Neutrophil (primary cell): ENCODE measurements around the gene ARG1.

Experiments used
- H3K27ac ChIP-seq: fragments of 200-600 bp; sonication (generic); 2 replicates; pipeline ENCODE4 v1.5.1; 2016; ENCODE audit warnings: mild to moderate bottlenecking, moderate library complexity
- H3K27me3 ChIP-seq: fragments of 200-600 bp; sonication (generic); 2 replicates; pipeline ENCODE4 v1.6.0; 2016; ENCODE audit warnings: mild to moderate bottlenecking
- H3K36me3 ChIP-seq: fragments of 200-600 bp; sonication (generic); 2 replicates; pipeline ENCODE4 v1.5.1; 2017
- H3K4me1 ChIP-seq, 2 experiments: fragments of 200-600 bp in 1 of 2; sonication (generic) in 1 of 2; 1 replicate in 1 of 2; 2 replicates in 1 of 2; pipeline versions ENCODE4 v1.5.1 to v1.6.1; 2013 to 2016; ENCODE audit warnings: low read depth in 1 of 2, low read length in 1 of 2, mild to moderate bottlenecking in 1 of 2, moderate library complexity in 1 of 2; ENCODE audit not compliant: control insufficient read depth in 1 of 2, insufficient read depth in 1 of 2
- H3K4me3 ChIP-seq, 2 experiments: fragments of 200-600 bp in 1 of 2; sonication (generic) in 1 of 2; 1 replicate in 1 of 2; 2 replicates in 1 of 2; pipeline ENCODE4 v1.5.1; 2013 to 2016; ENCODE audit warnings: low read depth in 1 of 2, low read length in 1 of 2, mild to moderate bottlenecking in 1 of 2, moderate library complexity in 1 of 2
- H3K9me3 ChIP-seq: fragments of 200-600 bp; sonication (generic); 2 replicates; pipeline ENCODE4 v1.5.1; 2016
- CTCF ChIP-seq: fragments of 200-600 bp; sonication (generic); IDR thresholded peaks from 2 replicates; pipeline ENCODE4 v1.5.1; 2016; ENCODE audit warnings: antibody characterized with exemption

The ARG1 gene

DNA sequence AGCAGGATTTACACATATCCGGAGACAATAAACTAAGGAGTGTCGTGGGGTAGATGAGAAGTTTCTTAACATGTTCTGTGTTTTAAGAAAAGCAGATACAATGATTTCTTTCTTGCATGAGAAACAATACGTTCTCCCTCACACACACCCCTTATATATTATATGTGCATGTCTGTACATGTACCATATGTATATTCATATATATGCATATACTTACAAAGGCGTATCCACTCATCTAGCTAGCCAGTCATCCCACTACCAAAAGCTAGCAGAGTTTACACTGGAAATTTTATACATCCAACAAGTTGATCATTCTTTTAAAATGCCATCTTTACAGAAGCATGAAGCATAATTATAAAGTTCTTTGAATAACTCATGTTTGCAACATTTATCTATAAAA, 14.9 kb downstream of the ARG1 start:
- Histone ChIP-seq H3K27me3 (no peaks in the 10 kb centered on the region), H3K27ac (no peak overlapping the region), H3K4me3 (no peak overlapping the region), H3K36me3 (peaks cover 100% of the 10 kb centered on the region), H3K9me3 (no peaks in the 10 kb centered on the region), H3K4me1 (no peaks in the 10 kb centered on the region)
- no peak for TF ChIP-seq CTCF

DNA sequence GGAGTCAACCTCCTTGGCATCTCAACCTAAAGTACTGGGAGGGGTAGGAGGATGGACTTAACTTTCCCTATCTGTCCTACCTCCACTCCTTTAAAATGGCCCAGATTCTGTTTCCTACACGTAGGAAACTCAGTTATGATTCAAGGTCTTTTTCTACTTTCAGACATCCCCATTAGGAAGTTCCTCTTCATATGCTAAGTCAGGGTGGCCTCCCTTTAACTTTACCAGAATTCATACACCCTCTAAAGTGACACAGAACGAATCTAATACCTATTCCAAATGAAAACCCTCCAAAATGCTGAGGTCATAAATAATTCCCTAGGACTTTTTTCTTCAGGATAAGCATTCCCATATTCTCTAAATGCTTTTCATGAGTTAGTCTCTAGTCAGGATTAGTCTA, 15.6 kb downstream of the ARG1 start:
- Histone ChIP-seq H3K4me3 (no peak overlapping the region), H3K36me3 (peaks cover 100% of the 10 kb centered on the region), H3K4me1 (no peaks in the 10 kb centered on the region), H3K27ac (no peak overlapping the region), H3K9me3 (no peaks in the 10 kb centered on the region), H3K27me3 (no peaks in the 10 kb centered on the region)
- TF ChIP-seq CTCF: no peak

DNA sequence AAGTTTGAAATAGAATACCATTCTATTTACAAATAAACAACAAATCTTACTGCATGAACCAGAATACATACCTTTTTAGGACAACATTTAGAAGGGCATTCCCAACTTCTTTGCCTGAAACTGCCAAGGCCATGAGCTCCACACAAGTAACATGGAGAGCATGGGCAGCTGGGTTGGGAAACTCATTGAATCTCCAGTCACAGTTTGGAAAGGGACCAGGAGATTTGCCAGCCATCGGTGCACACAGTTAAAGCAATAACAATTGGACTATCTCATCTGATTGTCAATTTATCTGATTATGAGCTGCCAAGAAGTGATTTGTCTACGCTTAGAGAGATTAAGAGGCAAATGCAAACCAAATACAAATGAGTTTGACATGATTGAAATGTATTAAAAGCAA, 19.9 kb downstream of the ARG1 start:
- Histone ChIP-seq H3K9me3 (no peaks in the 10 kb centered on the region), H3K36me3 (peaks cover 97% of the 10 kb centered on the region)

DNA sequence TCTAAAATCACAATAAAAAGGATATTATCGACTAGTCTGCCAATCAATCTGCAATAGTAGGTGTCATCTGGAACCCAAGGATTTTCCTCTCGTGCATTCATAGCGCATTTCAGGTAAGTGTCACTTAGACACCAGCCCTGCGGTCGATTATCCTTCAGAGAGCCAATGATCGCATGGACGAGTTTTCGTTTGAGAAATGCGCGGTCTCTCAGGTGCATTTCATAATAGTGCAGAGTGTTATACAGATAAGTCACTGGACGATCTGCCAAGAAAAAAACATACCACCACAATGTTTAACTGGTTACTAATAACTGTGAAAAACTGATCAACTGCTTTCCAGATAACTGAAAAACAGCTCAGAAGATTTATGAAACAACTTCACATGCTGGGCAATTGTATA, 21.0 kb downstream of the ARG1 start:
- Histone ChIP-seq H3K27me3 (no peaks in the 10 kb centered on the region), H3K9me3 (no peaks in the 10 kb centered on the region), H3K27ac (no peak overlapping the region), H3K4me1 (no peaks in the 10 kb centered on the region), H3K36me3 (peaks cover 97% of the 10 kb centered on the region), H3K4me3 (no peak overlapping the region)
- no peak for TF ChIP-seq CTCF

More for the DNA sequence above, 19.9 kb downstream of the ARG1 start:
- TF ChIP-seq CTCF: no peak
- Histone ChIP-seq H3K27ac (no peak overlapping the region), H3K4me3 (no peak overlapping the region), H3K27me3 (no peaks in the 10 kb centered on the region), H3K4me1 (no peaks in the 10 kb centered on the region)

DNA sequence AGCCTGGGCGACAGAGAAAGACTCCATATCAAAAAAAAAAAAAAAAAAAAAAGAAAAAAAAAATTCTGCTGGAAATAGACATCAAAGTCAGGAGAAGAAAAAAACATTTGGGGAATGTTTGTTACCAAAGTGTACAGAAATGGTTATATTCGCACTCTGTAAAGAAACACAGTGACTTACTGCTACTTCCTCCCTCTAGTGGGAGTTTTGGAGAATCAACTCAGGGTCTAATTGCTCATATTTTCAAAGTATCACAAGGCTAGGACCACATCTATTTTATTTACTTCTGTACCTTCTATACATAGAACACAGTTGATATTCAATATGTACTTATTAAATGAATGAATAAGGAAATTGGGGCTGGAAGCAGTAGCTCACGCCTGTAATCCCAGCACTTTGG, 24.4 kb downstream of the ARG1 start:
- no peak for TF ChIP-seq CTCF
- no peaks in the 10 kb centered on the region for H3K27me3 ChIP-seq
- H3K27ac ChIP-seq: no peak overlapping the region
- H3K9me3 ChIP-seq: no peaks in the 10 kb centered on the region
- H3K36me3 ChIP-seq: peaks cover 97% of the 10 kb centered on the region
- no peak overlapping the region for H3K4me3 ChIP-seq
- no peaks in the 10 kb centered on the region for H3K4me1 ChIP-seq

- no peak overlapping the region for H3K4me3 ChIP-seq
- H3K4me1 ChIP-seq: no peaks in the 10 kb centered on the region
- no peak for TF ChIP-seq CTCF
- H3K27me3 ChIP-seq: no peaks in the 10 kb centered on the region
- peaks cover 97% of the 10 kb centered on the region for H3K36me3 ChIP-seq
- H3K9me3 ChIP-seq: no peaks in the 10 kb centered on the region
- no peak overlapping the region for H3K27ac ChIP-seq
Measured at GRCh38 chr6:131600716-131601115, 27.7 kb downstream of the ARG1 start.
